Endothelial cell of umbilical vein (primary cell): ENCODE results near the gene FLNB. TPM values are rescaled to one million over a fixed set of nuclear protein-coding genes. Genes with fewer than 3 reads are reported as not detected.
A peak's percentile ranks its signal among the peaks of the same experiment; 100 is the strongest.

ENCODE experiments used
- BruUV-seq: library from RNA; stranded (reverse); fragments of 400-500 nt; replicated peaks from 2 replicates; lab custom pipeline; 2021; lab: Mats Ljungman, UMichigan
- CTCF ChIA-PET: fragments of 300-600, 350-600 bp; sonication (Branson Sonifier 250); formaldehyde crosslinking; loops from one replicate; lab custom pipeline; 2021; ENCODE audit warnings: antibody characterized with exemption, inconsistent platforms; lab: Charles Lee
- POLR2A ChIA-PET: fragments of 300-600, 350-600 bp; sonication (Branson Sonifier 250); formaldehyde crosslinking; loops from one replicate; lab custom pipeline; 2021; ENCODE audit warnings: antibody characterized with exemption, inconsistent platforms; lab: Charles Lee
- DNase-seq: peaks from one replicate; pipeline ENCODE4 v3.0.0-alpha.2; 2011; ENCODE audit warnings: low read depth, low spot score
- FAIRE-seq: peaks from 2 replicates; lab custom pipeline; 2011; peaks lifted over from hg19 to GRCh38; lab: Jason Lieb, UNC
- H2AFZ ChIP-seq: 2 replicates; pipeline ENCODE4 v1.6.0; 2012; ENCODE audit warnings: low read depth, low read length, control low read depth, inconsistent platforms
- H3K27ac ChIP-seq: 2 replicates; pipeline ENCODE4 v1.5.1; 2011; ENCODE audit warnings: low read depth, mild to moderate bottlenecking, control low read depth, low read length, moderate library complexity; ENCODE audit not compliant: insufficient read depth
- H3K27me3 ChIP-seq, 2 experiments: 2 replicates each; pipeline versions ENCODE4 v1.6.0 to v1.6.1; 2011; ENCODE audit warnings: low read length in 2 of 2, mixed read lengths in 1 of 2; ENCODE audit not compliant: control insufficient read depth in 2 of 2, insufficient read depth in 2 of 2
- H3K36me3 ChIP-seq, 2 experiments: 2 replicates in 1 of 2; 3 replicates in 1 of 2; pipeline ENCODE4 v1.5.1; 2011; ENCODE audit warnings: low read length in 2 of 2, mild to moderate bottlenecking in 1 of 2, moderate library complexity in 1 of 2; ENCODE audit not compliant: control insufficient read depth in 2 of 2, insufficient read depth in 2 of 2; ENCODE audit errors: extremely low read depth in 1 of 2
- H3K4me1 ChIP-seq: 3 replicates; pipeline ENCODE4 v1.5.1; 2011; ENCODE audit warnings: mild to moderate bottlenecking, low read length; ENCODE audit not compliant: control insufficient read depth, insufficient read depth; ENCODE audit errors: extremely low read depth
- H3K4me2 ChIP-seq: 2 replicates; pipeline ENCODE4 v1.6.1; 2011; ENCODE audit warnings: low read length, control low read depth, mixed read lengths; ENCODE audit not compliant: insufficient read depth
- H3K4me3 ChIP-seq, 3 experiments: fragments of 200-600 bp in 1 of 3; sonication (generic), shearing (Covaris generic) in 1 of 3; replicated peaks in 1 of 3; 2 replicates each; pipeline ENCODE4 v1.5.1; 2011 to 2016; ENCODE audit warnings: control low read depth in 3 of 3, low read length in 3 of 3, mild to moderate bottlenecking in 2 of 3, inconsistent platforms in 1 of 3, low read depth in 1 of 3, moderate library complexity in 1 of 3; ENCODE audit not compliant: insufficient read depth in 1 of 3
- H3K79me2 ChIP-seq: 2 replicates; pipeline ENCODE4 v1.6.0; 2012; ENCODE audit warnings: low read length, inconsistent platforms; ENCODE audit not compliant: control insufficient read depth, insufficient read depth
- H3K9ac ChIP-seq: replicated peaks from 2 replicates; pipeline ENCODE3; 2011; ENCODE audit warnings: low read length, control low read depth; ENCODE audit not compliant: insufficient read depth; ENCODE audit errors: extremely low read depth
- H3K9me1 ChIP-seq: replicated peaks from 3 replicates; pipeline ENCODE4 v1.6.0; 2011; ENCODE audit warnings: mild to moderate bottlenecking, low read length; ENCODE audit not compliant: control insufficient read depth, insufficient read depth; ENCODE audit errors: extremely low read depth
- H3K9me3 ChIP-seq: replicated peaks from 2 replicates; pipeline ENCODE4 v1.5.1; 2012; ENCODE audit warnings: low read length, inconsistent platforms; ENCODE audit not compliant: control insufficient read depth, insufficient read depth
- H4K20me1 ChIP-seq: replicated peaks from 2 replicates; pipeline ENCODE3; 2011; ENCODE audit warnings: mild to moderate bottlenecking, low read length; ENCODE audit not compliant: control insufficient read depth, insufficient read depth; ENCODE audit errors: extremely low read depth
- CTCF ChIP-seq, 2 donors: IDR thresholded peaks; 1 replicate in 1 of 2; 2 replicates in 1 of 2; pipeline ENCODE4 v1.5.1; 2011; ENCODE audit warnings: low read length in 2 of 2, mild to moderate bottlenecking in 2 of 2, moderate library complexity in 2 of 2, control low read depth in 1 of 2, inconsistent platforms in 1 of 2, low read depth in 1 of 2; ENCODE audit not compliant: insufficient read depth in 1 of 2; ENCODE audit errors: extremely low read depth in 1 of 2
- EZH2 ChIP-seq: IDR thresholded peaks from 2 replicates; pipeline ENCODE4 v1.6.1; 2012; ENCODE audit warnings: borderline replicate concordance, low read depth, mild to moderate bottlenecking, moderate library complexity, low read length, inconsistent platforms; ENCODE audit not compliant: severe bottlenecking
- FOS ChIP-seq: IDR thresholded peaks from 2 replicates; pipeline ENCODE4 v1.6.1; 2011; ENCODE audit warnings: mild to moderate bottlenecking, low read length, moderate library complexity, borderline replicate concordance; ENCODE audit not compliant: insufficient read depth
- GATA2 ChIP-seq: IDR thresholded peaks from 2 replicates; pipeline ENCODE4 v1.7.0; 2011; ENCODE audit warnings: low read depth, mild to moderate bottlenecking, moderate library complexity, mixed read lengths, low read length; ENCODE audit not compliant: insufficient read length, insufficient read depth
- JUN ChIP-seq: IDR thresholded peaks from 2 replicates; pipeline ENCODE4 v1.6.1; 2011; ENCODE audit warnings: borderline replicate concordance, low read depth; ENCODE audit not compliant: insufficient read length, insufficient read depth
- MAX ChIP-seq: IDR thresholded peaks from 2 replicates; pipeline ENCODE4 v1.6.1; 2011; ENCODE audit not compliant: insufficient read depth, insufficient read length
- MYC ChIP-seq: IDR thresholded peaks from one replicate; pipeline ENCODE4 v1.6.1; 2011; ENCODE audit warnings: mild to moderate bottlenecking, low read depth, low read length
- POLR2A ChIP-seq: IDR thresholded peaks from 2 replicates; pipeline ENCODE4 v1.6.1; 2012; ENCODE audit warnings: low read depth, mild to moderate bottlenecking, control low read depth, low read length
- POLR2AphosphoS5 ChIP-seq: IDR thresholded peaks from 2 replicates; pipeline ENCODE4 v1.6.1; 2012; ENCODE audit warnings: low read depth, mild to moderate bottlenecking, control low read depth, low read length, moderate library complexity; ENCODE audit not compliant: insufficient read depth
- dilution Hi-C: fragments of 300-500 bp; cut with MboI; formaldehyde crosslinking; loops from one replicate; pipeline ENCODE4 v1.15.0; 2019; ENCODE audit warnings: low sequenced_read_pairs; ENCODE audit not compliant: extremely low pct_ligation_motif_present
- intact Hi-C: fragments of 100-400 bp; cut with micrococcal nuclease; formaldehyde crosslinking; loops from one replicate; pipeline ENCODE4 v1.10.0; 2022
- polyA plus RNA-seq, 4 experiments: library from polyadenylated mRNA; depleted of rRNA in 3 of 4; stranded (reverse) in 3 of 4; unstranded in 1 of 4; fragments of >200 nt; gene quantifications; 2 replicates each; pipeline versions ENCODE4 v1.2.1 to v1.2.3, GENCODE V29; 2011 to 2012; ENCODE audit warnings: missing spikeins in 1 of 4
- total RNA-seq: library from RNA; stranded (reverse); gene quantifications from 2 replicates; pipeline ENCODE4 v1.2.3, GENCODE V29; 2021

The FLNB gene
- total and polyA plus RNA-seq, 2 donors (not counting 3 experiments of a cell fraction or from before 2014, with no cell fraction given) = 479 to 670 TPM

GRCh38 chr3:58047826-58048225 lies 39.6 kb downstream of the FLNB start:
- POLR2A ChIA-PET = interaction anchor here (0.7 to 1.1 kb wide), 3 partner anchors 27 to 34 kb away, joined by 3 to 4 read pairs (median 3); no protein-coding TSS in a partner anchor
- DNase-seq (peak; percentile 42), FAIRE-seq (no peak)
- dilution Hi-C loops (loop anchor here (25.0 kb wide), 1 partner anchor 111 kb away; no protein-coding TSS in a partner anchor), intact Hi-C loops (loop anchor here (1.0 to 2.0 kb wide), 6 partner anchors 21 to 97 kb away; no protein-coding TSS in a partner anchor)
- H2AFZ ChIP-seq = no peak overlapping the region
- H3K4me3 ChIP-seq = no peak overlapping the region
- BruUV-seq = no TSS peak
- H3K27ac ChIP-seq = peak overlapping the region; percentile 98
- peaks cover 86% of the 10 kb centered on the region for H3K4me1 ChIP-seq
- no peaks in the 10 kb centered on the region for H3K9me1 ChIP-seq
- CTCF ChIA-PET = interaction anchor here (1.0 to 1.2 kb wide), 2 partner anchors 8 to 40 kb away, joined by 3 to 4 read pairs; no protein-coding TSS in a partner anchor
- H3K4me2 ChIP-seq = peak overlapping the region; percentile 68
- peaks cover 3 to 7% of the 10 kb centered on the region in 2 experiments for H3K36me3 ChIP-seq
- H3K79me2 ChIP-seq = peaks cover 94% of the 10 kb centered on the region
- TF ChIP-seq JUN (peak; percentile 37), MYC (no peak), GATA2 (no peak), POLR2AphosphoS5 (no peak)
- H3K27me3 ChIP-seq = no peaks in the 10 kb centered on the region
- no peaks in the 10 kb centered on the region for H3K9me3 ChIP-seq
- peak overlapping the region; percentile 94 for H3K9ac ChIP-seq
- no peaks in the 10 kb centered on the region for H4K20me1 ChIP-seq

- peak; percentile 86 for FAIRE-seq
- Histone ChIP-seq H4K20me1 (no peaks in the 10 kb centered on the region), H3K36me3 (peaks cover 3 to 7% of the 10 kb centered on the region in 2 experiments), H3K9me1 (no peaks in the 10 kb centered on the region), H3K9me3 (no peaks in the 10 kb centered on the region), H3K4me3 (peak overlapping the region in 1 of 3 experiments; percentile 31), H3K4me2 (peak overlapping the region; percentile 68), H3K9ac (peak overlapping the region; percentile 94), H3K79me2 (peaks cover 94% of the 10 kb centered on the region), H2AFZ (no peak overlapping the region), H3K27me3 (no peaks in the 10 kb centered on the region), H3K4me1 (peaks cover 86% of the 10 kb centered on the region), H3K27ac (peak overlapping the region; percentile 98)
- TF ChIP-seq MAX (no peak), MYC (no peak), FOS (no peak), POLR2AphosphoS5 (peak; percentile 91), POLR2A (peak; percentile 64), EZH2 (no peak), GATA2 (peak; percentile 88), CTCF (IDR thresholded peaks at IDR 0.05; ENCODE audit: extremely low read depth in 1 of 2, insufficient read depth in 1 of 2, low read depth in 1 of 2, low read length in 2 of 2) (no peak), JUN (peak; percentile 46)
- DNase-seq = peak; percentile 93
- no TSS peak for BruUV-seq
- ChIA-PET CTCF (interaction anchor here (1.0 to 1.2 kb wide), 2 partner anchors 9 to 41 kb away, joined by 3 to 4 read pairs; no protein-coding TSS in a partner anchor), POLR2A (interaction anchor here (1.0 to 3.2 kb wide), 5 partner anchors 28 to 40 kb away, joined by 3 to 19 read pairs (median 4); partner anchors contain the start of gene FLNB)
- dilution Hi-C loops = loop anchor here (25.0 kb wide), 1 partner anchor 111 kb away; no protein-coding TSS in a partner anchor
- intact Hi-C loops = loop anchor here (1.0 to 2.0 kb wide), 6 partner anchors 22 to 98 kb away; no protein-coding TSS in a partner anchor
These were observed 40.1 kb downstream of the FLNB start for GRCh38 chr3:58048301-58048700.
